HG03280 (cell line): ENCODE data around the gene STRN.
"Not testable (repeated sequence)": the region's sequence is repeated elsewhere in the genome, so short reads cannot be mapped to it uniquely, and the experiment has no call there.

Experiments used
- ATAC-seq: cut with Tn5 transposase; IDR thresholded peaks from one replicate; pipeline ENCODE4 v1.9.1; 2021; ENCODE audit warnings: mild to moderate bottlenecking, moderate library complexity; ENCODE audit not compliant: unreplicated experiment

STRN gene, protein sequence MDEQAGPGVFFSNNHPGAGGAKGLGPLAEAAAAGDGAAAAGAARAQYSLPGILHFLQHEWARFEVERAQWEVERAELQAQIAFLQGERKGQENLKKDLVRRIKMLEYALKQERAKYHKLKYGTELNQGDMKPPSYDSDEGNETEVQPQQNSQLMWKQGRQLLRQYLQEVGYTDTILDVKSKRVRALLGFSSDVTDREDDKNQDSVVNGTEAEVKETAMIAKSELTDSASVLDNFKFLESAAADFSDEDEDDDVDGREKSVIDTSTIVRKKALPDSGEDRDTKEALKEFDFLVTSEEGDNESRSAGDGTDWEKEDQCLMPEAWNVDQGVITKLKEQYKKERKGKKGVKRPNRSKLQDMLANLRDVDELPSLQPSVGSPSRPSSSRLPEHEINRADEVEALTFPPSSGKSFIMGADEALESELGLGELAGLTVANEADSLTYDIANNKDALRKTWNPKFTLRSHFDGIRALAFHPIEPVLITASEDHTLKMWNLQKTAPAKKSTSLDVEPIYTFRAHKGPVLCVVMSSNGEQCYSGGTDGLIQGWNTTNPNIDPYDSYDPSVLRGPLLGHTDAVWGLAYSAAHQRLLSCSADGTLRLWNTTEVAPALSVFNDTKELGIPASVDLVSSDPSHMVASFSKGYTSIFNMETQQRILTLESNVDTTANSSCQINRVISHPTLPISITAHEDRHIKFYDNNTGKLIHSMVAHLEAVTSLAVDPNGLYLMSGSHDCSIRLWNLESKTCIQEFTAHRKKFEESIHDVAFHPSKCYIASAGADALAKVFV

DNA sequence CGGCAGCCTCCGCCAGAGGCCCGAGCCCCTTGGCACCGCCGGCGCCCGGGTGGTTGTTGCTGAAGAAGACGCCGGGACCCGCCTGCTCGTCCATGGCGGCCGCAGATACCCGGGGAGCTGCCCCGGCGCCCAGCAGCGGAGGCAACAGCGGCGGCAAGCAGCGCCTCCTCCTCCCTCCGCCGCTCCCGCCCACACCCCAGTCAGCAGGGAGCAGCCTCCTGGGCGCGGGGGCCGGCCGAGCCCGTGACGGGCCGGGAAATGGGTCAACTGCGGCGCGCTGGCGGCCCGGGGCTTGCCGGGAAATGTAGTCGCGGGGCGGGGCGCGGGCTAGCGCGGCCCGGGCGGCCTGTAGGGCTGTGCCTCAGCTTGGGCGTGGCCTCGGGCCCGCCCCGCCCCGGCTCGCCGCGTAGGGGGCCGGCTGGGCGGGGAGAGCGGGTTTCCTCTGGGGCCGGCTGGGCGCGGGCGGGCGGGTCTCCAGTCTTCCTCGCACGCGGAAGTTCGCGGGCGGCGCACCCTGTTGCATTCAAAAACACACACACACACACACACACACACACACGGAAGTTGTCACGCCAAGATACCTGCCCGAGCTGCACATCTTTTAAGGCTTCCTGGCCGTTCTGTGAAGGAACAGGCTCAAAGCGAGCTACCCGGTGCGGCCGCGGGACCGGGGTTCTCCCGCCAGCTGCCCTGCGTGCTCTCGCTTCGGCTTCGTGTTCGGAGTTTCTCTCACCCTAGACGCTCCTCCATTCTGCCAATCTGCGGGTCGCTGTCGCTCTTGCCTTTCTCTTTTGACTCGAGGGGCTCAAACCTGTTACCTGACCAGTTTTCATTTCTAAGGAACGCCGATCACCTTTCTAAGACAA is at the start of gene STRN:
Gene STRN (minus strand): TSS at position 167 of the 866 bp plus-strand sequence. CDS start 73 bp downstream, at position 94.
- peak; percentile 97 for ATAC-seq

DNA sequence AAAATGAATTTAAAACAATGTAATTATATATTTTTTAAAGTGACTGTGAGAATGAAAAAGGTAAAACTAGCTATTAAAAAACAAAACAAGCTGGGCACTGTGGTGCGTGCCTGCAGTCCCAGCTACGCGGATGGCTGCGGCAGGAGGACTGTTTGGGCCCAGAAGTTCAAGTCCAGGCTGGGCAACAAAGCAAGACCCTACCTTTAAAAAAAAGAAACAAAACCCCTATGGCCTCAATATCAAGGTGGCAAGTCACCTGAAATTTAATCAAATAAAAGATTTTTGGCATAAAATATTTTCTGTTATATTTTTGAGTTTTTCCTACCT is 46.9 kb upstream of the STRN start:
- peak; percentile 21 for ATAC-seq

DNA sequence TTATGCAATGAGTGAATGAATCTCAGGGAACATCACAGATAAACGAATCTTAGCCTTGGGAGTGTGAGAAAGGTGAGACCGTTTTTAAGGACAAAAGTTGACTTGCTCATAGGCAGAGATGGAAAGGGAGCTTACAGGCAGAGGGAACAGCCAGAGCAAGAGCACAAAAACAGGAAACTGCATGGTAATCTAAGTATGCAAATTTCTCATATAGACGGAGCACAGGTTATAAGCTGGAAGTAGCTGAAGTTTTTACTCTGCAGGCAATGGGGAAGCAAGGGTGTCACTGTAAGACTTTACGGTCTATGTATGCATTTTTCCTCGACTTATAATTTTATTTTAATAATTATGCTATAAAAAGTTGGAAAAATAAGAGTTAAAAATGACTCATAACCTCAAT is 44.8 kb upstream of the STRN start:
- ATAC-seq, result no peak

DNA sequence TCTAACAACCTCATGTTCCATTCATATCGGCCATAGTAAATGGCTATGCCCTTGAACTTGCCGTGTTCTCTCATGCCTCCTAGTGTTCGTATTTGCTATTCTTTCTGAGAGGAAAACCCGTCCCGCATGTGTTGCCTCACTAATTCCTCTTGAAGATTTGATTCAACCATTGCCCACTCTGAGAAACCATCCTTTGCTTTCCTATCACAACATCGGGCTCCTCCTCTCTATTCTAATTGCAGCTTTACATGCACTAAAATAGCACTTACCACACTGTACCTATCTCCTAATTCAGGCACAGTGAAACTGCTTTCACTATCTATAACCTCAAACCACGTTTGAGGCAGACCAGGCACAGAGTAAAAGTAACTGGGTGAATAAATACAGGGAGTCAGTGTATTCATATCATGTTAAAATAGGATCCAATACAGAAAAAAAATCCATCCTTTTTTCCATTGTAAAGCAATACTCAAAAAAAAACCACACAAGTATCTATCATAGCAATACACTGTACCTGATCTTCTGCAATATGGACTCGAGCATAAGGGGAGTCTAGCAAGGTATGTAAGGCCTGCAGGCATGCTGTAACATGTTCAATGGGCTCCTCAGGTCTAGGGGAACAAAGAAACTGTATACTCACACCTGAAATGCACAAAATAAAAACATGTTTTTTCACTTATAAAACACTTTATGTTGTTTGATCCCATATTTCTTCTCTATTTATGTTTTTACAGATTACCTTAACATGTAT is 39.0 kb upstream of the STRN start:
- peak; percentile 98 for ATAC-seq

- no peak for ATAC-seq
Measured at GRCh38 chr2:37000988-37001556, 34.7 kb upstream of the STRN start.

GRCh38 chr2:37000318-37000717 is 34.0 kb upstream of the STRN start:
- ATAC-seq, result no peak

- not testable (repeated sequence) for ATAC-seq
Measured at GRCh38 chr2:36999416-36999815, 33.1 kb upstream of the STRN start.

GRCh38 chr2:36993841-36994620 is 27.7 kb upstream of the STRN start:
- no peak for ATAC-seq

DNA sequence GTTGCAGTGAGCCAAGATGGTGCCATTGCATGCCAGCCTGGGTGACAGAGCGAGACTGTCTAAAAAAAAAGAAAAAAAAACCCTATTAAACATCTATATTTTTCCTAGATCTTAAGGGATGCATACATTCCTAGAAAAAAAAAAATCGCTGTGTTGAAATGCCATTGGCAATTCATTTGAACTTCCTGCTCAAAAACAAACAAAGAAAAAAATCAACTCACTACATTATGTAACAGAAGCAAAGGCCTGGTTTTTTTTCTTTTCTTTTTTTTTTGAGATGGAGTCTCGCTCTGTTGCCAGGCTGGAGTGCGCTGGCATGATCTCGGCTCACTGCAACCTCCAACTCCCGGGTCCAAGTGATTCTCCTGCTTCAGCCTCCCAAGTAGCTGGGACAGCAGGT is 21.7 kb upstream of the STRN start:
- ATAC-seq, result no peak

- ATAC-seq, result no peak
Measured at GRCh38 chr2:36982467-36982866, 16.1 kb upstream of the STRN start.

- no peak for ATAC-seq
Measured at GRCh38 chr2:36981911-36982310, 15.6 kb upstream of the STRN start.

GRCh38 chr2:36979007-36979406 is 12.7 kb upstream of the STRN start:
- not testable (repeated sequence) for ATAC-seq

GRCh38 chr2:36976065-36976464 is 9.7 kb upstream of the STRN start:
- ATAC-seq, result no peak

DNA sequence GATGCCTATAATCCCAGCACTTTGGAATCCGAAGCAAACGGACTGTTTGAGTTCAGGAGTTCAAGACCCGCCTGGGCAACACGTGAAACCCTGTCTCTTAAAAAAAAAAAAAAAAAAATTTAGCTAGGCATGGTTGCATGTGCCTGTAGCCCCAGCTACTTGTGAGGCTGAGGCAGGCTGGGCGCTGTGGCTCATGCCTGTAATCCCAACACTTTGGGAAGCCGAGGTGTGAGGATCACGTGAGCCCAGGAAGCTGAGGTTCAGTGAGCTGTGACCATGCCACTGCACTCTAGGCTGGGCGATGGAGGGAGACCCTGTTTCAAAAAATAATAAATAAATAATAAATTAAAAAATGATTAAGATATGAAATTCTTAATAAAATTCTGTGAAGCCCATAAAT is 9.0 kb upstream of the STRN start:
- ATAC-seq, result no peak

DNA sequence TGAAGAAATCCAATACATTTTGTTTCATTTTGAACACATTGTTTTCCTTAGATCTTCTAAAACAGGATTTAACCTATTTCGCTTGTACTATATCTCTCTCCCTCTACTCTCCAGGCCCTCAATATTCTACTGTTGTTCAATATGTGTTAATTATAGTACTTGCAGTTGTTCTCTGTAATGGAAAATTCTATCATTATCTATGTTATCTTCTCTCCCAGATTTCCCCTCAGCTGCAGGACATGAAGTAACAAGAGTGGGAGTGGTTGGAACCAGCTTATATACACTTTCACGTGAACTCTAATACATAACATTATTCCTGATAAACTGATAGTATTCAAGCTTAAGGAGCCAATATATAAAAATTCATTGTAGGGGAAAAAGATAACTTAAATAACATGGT is 7.0 kb upstream of the STRN start:
- no peak for ATAC-seq

DNA sequence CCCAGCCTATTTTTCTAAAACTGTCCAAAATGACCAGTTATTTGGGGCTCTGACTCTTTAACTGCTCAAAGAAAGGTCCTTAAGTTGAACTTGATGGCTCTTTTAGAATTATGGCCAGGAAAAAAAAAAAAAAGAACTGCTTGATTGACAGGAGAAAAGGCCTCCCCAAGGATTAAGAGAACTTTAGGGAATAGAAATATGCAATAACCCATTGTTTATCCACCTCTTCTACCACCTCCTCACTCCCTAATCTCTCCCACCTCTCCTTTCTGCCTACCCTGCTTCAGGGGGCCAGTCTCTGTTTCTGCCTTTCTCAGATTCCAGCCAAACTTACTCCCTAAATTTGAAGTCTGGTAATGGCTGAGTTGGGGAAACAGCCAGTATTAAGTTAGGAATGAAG is 5.7 kb upstream of the STRN start:
- ATAC-seq, result no peak

DNA sequence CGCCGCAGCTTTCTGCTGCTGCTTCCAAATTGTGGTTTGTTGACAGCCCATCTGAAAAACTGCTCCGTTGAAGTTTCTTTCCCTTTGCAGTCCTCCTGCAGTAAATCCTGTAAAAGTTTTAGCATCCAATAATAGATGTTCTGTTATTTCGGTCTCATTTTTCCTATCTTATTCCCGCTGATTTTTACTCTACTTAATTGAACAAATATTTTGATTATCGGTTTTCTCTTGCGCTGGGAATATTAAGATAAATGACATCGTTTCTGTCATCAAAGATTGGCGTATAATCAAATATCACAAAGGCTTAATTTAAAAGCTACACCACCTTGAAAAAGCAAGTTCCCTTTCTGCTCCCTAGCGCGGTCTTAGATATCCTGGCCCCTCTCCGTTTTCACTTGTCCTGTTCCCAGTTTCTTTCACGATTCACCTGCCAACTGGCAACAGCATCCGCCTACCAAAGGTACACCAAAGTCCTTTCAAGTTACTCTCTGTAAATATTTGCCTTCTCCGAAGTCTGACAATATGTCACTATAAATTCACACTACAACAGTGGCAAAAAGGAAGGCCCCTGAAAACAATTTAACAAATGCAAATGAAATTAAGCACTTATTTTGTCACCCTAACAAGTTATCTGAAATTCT is 1.0 kb upstream of the STRN start:
- ATAC-seq, result no peak

GRCh38 chr2:36965751-36966369 is 476 bp downstream of the STRN start:
- peak; percentile 29 for ATAC-seq

DNA sequence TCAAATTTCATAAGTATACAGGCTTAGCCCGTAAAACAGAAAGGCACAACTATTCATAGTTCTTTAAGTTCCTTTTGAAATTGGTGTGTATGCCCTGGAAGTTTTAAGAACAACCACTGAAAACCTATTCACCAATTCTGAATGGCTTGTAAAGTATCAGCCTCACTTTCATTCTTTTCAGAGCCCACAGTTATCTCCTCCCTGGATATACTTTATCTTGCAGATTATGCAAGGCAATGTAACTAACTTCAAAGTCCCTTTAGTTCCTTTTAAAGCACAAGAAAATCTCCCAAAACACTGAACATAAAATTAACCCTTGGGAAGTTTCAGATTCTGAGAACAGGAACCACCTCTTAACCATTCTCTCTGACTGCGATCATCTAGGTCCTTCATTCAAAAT is 1.1 kb downstream of the STRN start:
- no peak for ATAC-seq
